HG03378 (cell line): Measurements from ENCODE around the gene DSTN.

Experiments
- ATAC-seq: cut with Tn5 transposase; IDR thresholded peaks from one replicate; pipeline ENCODE4 v1.9.1; 2021; ENCODE audit warnings: mild to moderate bottlenecking, moderate library complexity; ENCODE audit not compliant: unreplicated experiment

DSTN gene

GRCh38 chr20:17622086-17622850 is 52.4 kb downstream of the DSTN start:
- no peak for ATAC-seq

GRCh38 chr20:17622851-17623508 is 53.1 kb downstream of the DSTN start:
- ATAC-seq, result no peak

- no peak for ATAC-seq
These were observed 54.2 kb downstream of the DSTN start for GRCh38 chr20:17624070-17624469.

- ATAC-seq, result no peak
These were observed 54.8 kb downstream of the DSTN start for GRCh38 chr20:17624551-17625245.

GRCh38 chr20:17625246-17626051 is 55.6 kb downstream of the DSTN start:
- no peak for ATAC-seq

- ATAC-seq, result no peak
These were observed 56.5 kb downstream of the DSTN start for GRCh38 chr20:17626217-17627007.

- no peak for ATAC-seq
These were observed 57.5 kb downstream of the DSTN start for GRCh38 chr20:17627101-17627955.

- no peak for ATAC-seq
These were observed 58.4 kb downstream of the DSTN start for GRCh38 chr20:17628101-17628841.

- no peak for ATAC-seq
These were observed 59.1 kb downstream of the DSTN start for GRCh38 chr20:17629025-17629424.

- no peak for ATAC-seq
These were observed 59.8 kb downstream of the DSTN start for GRCh38 chr20:17629678-17630089.

GRCh38 chr20:17630151-17630805 is 60.4 kb downstream of the DSTN start:
- no peak for ATAC-seq

GRCh38 chr20:17630806-17631195 is 60.9 kb downstream of the DSTN start:
- ATAC-seq, result no peak

GRCh38 chr20:17631576-17632319 is 61.9 kb downstream of the DSTN start:
- no peak for ATAC-seq

- no peak for ATAC-seq
These were observed 63.5 kb downstream of the DSTN start for GRCh38 chr20:17633221-17633849.

GRCh38 chr20:17633850-17634500 is 64.1 kb downstream of the DSTN start:
- ATAC-seq, result no peak

GRCh38 chr20:17634661-17635331 is 64.9 kb downstream of the DSTN start:
- ATAC-seq, result no peak
